ENCODE data around the gene NSUN2.
"Not testable (repeated sequence)": the region's sequence is repeated elsewhere in the genome, so short reads cannot be mapped to it uniquely, and the experiment has no call there.

DNA sequence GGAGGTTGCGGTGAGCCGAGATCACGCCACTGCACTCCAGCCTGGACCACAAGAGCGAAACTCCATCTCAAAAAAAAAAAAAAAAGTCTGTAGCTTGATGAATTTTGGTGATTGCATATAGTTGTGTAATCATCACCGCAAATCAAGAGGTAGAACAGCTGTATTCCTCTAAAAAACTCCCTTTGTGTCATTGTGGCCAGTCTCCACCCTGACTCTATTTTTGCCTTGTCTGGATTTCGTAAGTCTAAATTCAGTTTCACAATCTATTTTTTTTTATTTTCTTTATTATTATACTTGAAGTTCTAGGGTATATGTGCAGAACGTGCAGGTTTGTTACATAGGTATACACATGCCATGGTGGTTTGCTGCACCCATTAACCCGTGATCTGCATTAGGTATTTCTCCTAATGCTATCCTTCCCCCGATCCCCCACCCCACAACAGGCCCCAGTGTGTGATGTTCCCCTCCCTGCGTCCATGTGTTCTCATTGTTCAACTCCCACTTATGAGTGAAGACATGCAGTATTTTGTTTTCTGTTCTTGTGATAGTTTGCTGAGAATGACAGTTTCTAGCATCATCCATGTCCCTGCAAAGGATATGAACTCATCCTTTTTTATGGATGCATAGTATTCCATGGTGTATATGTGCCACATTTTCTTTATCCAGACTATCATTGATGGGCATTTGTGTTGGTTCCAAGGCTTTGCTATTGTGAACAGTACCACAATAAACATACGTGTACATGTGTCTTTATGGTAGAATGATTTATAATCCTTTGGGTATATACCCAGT lies 12.9 kb upstream of the NSUN2 start:
- TF ChIP-seq, protein P1, sequence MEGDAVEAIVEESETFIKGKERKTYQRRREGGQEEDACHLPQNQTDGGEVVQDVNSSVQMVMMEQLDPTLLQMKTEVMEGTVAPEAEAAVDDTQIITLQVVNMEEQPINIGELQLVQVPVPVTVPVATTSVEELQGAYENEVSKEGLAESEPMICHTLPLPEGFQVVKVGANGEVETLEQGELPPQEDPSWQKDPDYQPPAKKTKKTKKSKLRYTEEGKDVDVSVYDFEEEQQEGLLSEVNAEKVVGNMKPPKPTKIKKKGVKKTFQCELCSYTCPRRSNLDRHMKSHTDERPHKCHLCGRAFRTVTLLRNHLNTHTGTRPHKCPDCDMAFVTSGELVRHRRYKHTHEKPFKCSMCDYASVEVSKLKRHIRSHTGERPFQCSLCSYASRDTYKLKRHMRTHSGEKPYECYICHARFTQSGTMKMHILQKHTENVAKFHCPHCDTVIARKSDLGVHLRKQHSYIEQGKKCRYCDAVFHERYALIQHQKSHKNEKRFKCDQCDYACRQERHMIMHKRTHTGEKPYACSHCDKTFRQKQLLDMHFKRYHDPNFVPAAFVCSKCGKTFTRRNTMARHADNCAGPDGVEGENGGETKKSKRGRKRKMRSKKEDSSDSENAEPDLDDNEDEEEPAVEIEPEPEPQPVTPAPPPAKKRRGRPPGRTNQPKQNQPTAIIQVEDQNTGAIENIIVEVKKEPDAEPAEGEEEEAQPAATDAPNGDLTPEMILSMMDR (IDR thresholded peaks at IDR 0.05; ENCODE audit: low read depth, low read length, poor library complexity, severe bottlenecking), result not testable (repeated sequence)
- TF ChIP-seq EZH2phosphoT487 (IDR thresholded peaks at IDR 0.05; ENCODE audit: borderline replicate concordance, low read length), result not testable (repeated sequence)

Data from DOHH2 (cell line).